GM23248 (cell line): ENCODE data around the gene TMC6.

Experiments
- EZH2 ChIP-seq: fragments of 200-600 bp; sonication (generic); IDR thresholded peaks from 2 replicates; pipeline ENCODE4 v1.6.1; 2018; ENCODE audit warnings: antibody characterized with exemption, mild to moderate bottlenecking; ENCODE audit not compliant: insufficient read depth, poor library complexity, severe bottlenecking
- EZH2phosphoT487 ChIP-seq: fragments of 200-600 bp; sonication (generic); IDR thresholded peaks from 2 replicates; pipeline ENCODE4 v1.6.1; 2018; ENCODE audit warnings: antibody characterized with exemption, moderate library complexity, mild to moderate bottlenecking, low read depth; ENCODE audit not compliant: insufficient read depth

DNA sequence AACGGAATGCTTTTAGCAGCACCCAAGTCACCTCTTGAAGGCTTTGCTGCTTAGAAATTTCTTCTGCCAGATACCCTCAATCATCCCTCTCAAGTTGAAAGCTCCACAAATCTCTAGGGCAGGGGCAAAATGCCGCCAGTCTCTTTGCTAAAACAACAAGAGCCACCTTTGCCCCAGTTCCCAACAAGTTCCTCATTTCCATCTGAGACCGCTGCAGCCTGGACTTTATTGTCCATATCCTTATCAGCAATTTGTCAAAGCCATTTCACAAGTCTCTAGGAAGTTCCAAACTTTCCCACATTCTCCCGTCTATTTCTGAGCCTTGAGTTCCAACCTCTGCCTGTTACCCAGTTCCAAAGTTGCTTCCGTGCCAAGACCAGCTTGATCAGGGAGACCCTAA lies 27.4 kb downstream of the TMC6 start:
- no peak for TF ChIP-seq EZH2
- no peak for TF ChIP-seq EZH2phosphoT487
